DMS153 treated with DMSO at 0.1 percent for 48 hours (cell line): Measurements from ENCODE around the gene ACTG1.

Source experiments
- DNase-seq: peaks from one replicate; lab custom pipeline; 2025; ENCODE audit not compliant: unreplicated experiment; lab: John Stamatoyannopoulos, UW

ACTG1 gene

DNA sequence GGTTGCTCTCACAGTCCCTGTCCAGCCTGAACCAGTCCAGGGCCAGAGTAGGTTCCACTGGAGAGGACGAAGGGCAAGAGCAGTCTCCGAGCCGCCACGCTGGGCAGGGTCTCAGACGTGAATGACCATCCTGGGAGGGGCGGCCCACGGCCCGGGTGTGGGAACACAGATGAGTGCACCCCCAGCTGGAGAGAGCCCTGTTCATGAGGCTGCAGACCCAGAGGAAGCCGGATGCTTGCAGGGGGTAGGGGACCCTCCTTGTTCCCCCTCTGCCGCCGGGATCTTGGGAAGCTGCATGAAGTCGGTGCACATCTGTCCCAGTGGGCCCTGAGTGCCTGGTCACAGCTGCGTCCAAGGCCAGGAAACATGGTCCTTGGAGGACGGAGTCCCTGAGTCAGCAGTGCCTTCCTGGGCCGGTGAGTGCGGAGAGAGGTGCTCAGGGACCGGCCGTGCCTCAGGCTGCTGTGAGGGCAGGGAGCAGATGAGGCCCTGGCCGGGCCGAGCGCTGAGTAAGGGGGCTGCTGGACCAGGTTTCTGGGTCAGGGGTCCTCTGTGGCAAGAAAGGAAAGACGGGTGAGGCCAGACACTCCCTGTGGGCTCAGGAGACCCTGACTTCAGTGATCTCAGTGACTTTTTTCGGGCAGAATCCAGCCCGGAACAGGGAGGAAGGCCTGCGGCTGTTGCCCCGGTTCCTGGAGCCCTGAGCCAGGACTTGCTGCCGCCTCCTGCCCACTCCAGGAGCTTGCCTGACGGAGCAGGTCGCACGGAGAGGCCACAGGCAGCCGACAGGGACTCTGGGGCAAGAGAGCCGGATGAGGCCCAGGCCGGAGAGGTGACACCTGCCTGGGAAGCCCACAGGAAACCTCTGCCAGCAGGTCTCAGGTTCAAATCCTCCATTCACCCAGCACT, 45.8 kb downstream of the ACTG1 start:
- DNase-seq: no peak

DNA sequence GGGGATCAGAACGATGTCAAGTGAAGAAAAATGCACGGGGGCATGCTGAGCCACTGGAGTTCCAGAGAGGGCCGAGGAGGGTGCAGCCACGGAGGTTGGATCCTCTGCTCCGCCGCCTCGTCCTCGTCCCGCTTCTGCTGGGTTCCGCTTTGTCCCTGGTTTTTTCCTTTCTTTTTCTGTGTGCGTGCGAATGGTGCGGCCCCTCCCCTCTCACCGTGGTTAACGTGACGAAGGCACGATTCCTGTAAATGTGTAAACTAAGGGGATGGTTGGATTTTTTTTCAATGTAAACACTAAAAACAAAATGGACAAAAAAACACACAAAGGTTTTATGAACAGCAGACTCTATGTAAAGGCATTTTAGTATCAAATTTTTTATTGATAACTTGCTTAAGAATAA, 46.7 kb downstream of the ACTG1 start:
- DNase-seq: no peak

DNA sequence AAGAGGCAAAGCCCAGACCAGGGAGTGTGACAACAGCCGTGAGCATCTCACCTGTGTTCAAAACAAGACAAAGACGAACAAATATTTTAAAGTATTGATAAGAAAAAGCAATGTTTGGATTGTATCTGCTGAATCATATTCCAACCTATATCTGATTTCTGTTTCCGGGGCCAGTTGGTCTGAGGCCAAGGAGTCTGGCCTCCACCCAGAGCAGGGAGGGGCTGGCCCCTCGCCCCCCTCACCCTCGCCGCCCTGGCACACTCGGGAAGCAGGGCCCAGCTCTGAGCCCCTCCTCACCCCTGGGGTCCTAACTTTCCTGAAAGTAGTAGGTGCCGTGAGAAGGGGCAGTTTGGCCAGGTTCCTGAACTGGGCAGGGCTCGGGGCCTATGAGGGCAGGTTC, 48.0 kb downstream of the ACTG1 start:
- no peak for DNase-seq

DNA sequence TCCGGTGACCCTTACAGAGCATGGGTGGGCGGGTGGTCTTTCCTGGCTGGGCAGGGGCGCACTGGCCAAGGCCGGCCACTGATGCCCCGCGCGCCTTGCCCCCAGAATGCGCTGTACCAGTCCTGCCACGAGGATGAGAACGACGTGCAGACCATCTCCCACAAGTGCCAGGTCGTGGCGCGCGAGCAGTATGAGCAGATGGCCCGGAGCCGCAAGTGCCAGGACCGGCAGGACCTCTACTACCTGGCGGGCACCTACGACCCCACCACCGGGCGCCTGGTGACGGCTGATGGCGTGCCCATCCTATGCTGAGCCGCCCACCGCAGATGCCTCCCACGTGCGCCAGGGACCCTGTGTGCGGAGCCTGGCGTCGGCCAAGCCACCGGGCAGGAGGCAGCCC, 49.1 kb downstream of the ACTG1 start:
- no peak for DNase-seq

DNA sequence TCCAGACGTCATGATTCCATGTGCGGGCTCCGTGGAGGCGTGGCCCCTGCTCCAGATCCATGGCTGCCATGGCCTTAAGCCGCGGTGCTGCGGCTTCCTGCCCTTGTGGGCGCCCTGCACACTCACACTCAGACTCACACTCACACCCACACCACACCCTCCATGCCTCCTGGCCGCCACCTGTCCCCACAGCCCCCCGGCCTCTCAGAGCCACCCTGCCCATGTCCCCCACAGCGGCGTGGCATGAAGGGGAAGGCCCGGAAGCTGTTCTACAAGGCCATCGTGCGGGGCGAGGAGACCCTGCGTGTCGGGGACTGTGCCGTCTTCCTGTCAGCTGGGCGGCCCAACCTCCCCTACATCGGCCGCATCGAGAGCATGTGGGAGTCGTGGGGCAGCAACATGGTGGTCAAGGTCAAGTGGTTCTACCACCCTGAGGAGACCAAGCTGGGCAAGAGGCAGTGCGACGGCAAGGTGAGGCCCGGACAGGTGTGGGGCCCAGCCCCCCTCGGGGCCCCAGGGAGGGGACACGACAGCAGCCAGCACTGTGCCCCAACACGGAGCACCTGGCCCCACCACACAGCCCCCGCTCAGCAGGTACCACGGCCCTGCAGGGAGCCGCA, 50.0 kb downstream of the ACTG1 start:
- DNase-seq: no peak

DNA sequence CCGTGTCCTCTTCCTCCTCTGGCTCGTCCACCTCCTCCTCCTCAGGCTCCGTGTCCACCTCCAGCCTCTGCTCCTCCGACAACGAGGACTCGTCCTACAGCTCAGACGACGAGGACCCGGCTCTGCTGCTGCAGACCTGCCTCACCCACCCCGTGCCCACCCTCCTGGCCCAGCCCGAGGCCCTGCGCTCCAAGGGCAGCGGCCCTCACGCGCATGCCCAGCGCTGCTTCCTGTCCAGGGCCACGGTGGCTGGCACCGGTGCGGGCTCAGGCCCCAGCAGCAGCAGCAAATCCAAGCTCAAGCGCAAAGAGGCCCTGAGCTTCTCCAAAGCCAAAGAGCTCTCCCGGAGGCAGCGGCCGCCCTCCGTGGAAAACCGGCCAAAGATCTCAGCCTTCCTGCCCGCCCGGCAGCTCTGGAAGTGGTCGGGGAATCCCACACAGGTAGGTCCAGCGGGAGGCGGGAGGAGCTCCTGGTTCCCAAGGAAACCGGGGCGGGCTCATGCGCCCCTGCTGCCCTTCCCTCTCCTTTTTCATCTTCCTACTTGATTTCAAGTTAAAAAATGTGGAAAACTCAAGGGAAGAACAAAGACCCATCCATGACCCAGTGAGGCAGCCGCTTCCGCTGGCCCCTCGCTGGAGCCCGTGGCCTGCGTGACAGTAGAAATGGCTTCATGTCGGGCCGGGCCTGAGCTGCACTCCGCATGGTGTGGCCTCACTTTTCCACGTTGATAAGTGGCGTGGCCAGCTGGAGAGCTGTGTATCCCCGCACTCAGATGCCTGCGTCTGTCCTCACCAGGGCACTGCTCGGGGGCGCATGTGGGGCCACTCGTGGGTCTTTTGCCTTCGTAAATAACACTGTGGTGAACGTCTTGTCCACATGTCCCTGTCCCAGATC, 50.7 kb downstream of the ACTG1 start:
- DNase-seq: no peak

DNA sequence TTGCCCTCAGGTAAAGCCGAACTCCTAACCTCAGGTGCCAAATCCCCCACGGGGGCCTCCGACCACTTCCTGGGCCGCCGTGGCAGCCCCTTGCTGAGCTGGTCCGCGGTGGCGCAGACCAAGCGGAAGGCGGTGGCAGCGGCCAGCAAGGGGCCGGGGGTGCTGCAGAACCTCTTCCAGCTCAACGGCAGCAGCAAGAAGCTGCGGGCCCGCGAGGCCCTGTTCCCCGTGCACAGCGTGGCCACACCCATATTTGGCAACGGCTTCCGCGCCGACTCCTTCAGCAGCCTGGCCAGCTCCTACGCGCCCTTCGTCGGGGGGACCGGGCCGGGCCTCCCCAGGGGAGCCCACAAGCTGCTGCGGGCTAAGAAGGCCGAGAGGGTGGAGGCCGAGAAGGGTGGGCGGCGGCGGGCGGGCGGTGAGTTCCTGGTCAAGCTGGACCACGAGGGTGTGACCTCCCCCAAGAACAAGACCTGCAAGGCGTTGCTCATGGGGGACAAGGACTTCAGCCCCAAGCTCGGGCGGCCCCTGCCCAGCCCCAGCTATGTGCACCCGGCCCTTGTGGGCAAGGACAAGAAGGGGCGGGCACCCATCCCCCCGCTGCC, 51.6 kb downstream of the ACTG1 start:
- DNase-seq: no peak
